Common myeloid progenitor, CD34-positive (primary cell): ENCODE data around the gene OAS1.
"Not testable (repeated sequence)": the region's sequence is repeated elsewhere in the genome, so short reads cannot be mapped to it uniquely, and the experiment has no call there.

Experiments
- CTCF ChIA-PET: fragments of 350-600 bp; sonication (Branson Sonifier 250); formaldehyde crosslinking; loops from one replicate; lab custom pipeline; 2021; ENCODE audit warnings: antibody characterized with exemption; lab: Charles Lee
- POLR2A ChIA-PET: fragments of 350-600 bp; sonication (Branson Sonifier 250); formaldehyde crosslinking; loops from one replicate; lab custom pipeline; 2021; ENCODE audit warnings: antibody characterized with exemption; lab: Charles Lee
- DNase-seq, 3 donors: peaks; one replicate each; pipeline versions ENCODE4 v3.0.0 to v3.0.0-alpha.2; 2013
- H3K27ac ChIP-seq, 2 experiments: 1 replicate in 1 of 2; 2 replicates in 1 of 2; pipeline ENCODE4 v1.7.0; 2013; ENCODE audit warnings: inconsistent platforms in 2 of 2, low read length in 2 of 2, mild to moderate bottlenecking in 2 of 2, low read depth in 1 of 2, moderate library complexity in 1 of 2; ENCODE audit not compliant: severe bottlenecking in 2 of 2, insufficient read depth in 1 of 2, poor library complexity in 1 of 2
- H3K27me3 ChIP-seq, 5 experiments: replicated peaks in 2 of 5; 1 replicate in 3 of 5; 2 replicates in 2 of 5; pipeline versions ENCODE4 v1.6.1 to v1.7.0; 2013; ENCODE audit warnings: low read length in 4 of 5, mild to moderate bottlenecking in 2 of 5, moderate library complexity in 2 of 5, inconsistent platforms in 1 of 5; ENCODE audit not compliant: insufficient read depth in 5 of 5, control insufficient read depth in 4 of 5
- H3K36me3 ChIP-seq, 4 experiments: 1 replicate in 2 of 4; 2 replicates in 2 of 4; pipeline versions ENCODE4 v1.6.1 to v1.7.0; 2013; ENCODE audit warnings: low read length in 3 of 4, control low read depth in 1 of 4, mild to moderate bottlenecking in 1 of 4; ENCODE audit not compliant: control insufficient read depth in 4 of 4, insufficient read depth in 4 of 4
- H3K4me1 ChIP-seq, 4 experiments: 1 replicate in 3 of 4; 2 replicates in 1 of 4; pipeline versions ENCODE4 v1.6.1 to v1.7.1; 2013; ENCODE audit warnings: low read length in 3 of 4, mild to moderate bottlenecking in 3 of 4, control low read depth in 1 of 4, inconsistent platforms in 1 of 4, moderate library complexity in 1 of 4; ENCODE audit not compliant: control insufficient read depth in 4 of 4, insufficient read depth in 4 of 4; ENCODE audit errors: control extremely low read depth in 1 of 4
- H3K4me3 ChIP-seq, 7 experiments: 1 replicate in 4 of 7; 2 replicates in 3 of 7; pipeline versions ENCODE4 v1.5.1 to v1.7.0; 2013; ENCODE audit warnings: mild to moderate bottlenecking in 7 of 7, low read length in 6 of 7, moderate library complexity in 6 of 7, inconsistent platforms in 2 of 7, low read depth in 2 of 7, control low read depth in 1 of 7; ENCODE audit not compliant: insufficient read depth in 4 of 7, control insufficient read depth in 1 of 7; ENCODE audit errors: extremely low read depth in 1 of 7
- H3K9me3 ChIP-seq, 5 experiments: 1 replicate in 4 of 5; 2 replicates in 1 of 5; pipeline versions ENCODE4 v1.6.1 to v1.7.1; 2013; ENCODE audit warnings: low read length in 4 of 5, mild to moderate bottlenecking in 2 of 5, inconsistent platforms in 1 of 5, low read depth in 1 of 5, moderate library complexity in 1 of 5; ENCODE audit not compliant: control insufficient read depth in 4 of 5, insufficient read depth in 2 of 5; ENCODE audit errors: control extremely low read depth in 1 of 5
- WGBS: methylation state at CpG from one replicate; pipeline ENCODE4 v1.1.5; 2013; ENCODE audit not compliant: insufficient coverage; 5-methylcytosine and 5-hydroxymethylcytosine counted together

The OAS1 gene

GRCh38 chr12:112908548-112908947 lies 1.8 kb downstream of the OAS1 start:
- Histone ChIP-seq H3K4me1 (peaks cover 7 to 32% (median 22%) of the 10 kb centered on the region in 4 experiments), H3K36me3 (peaks cover 0 to 19% (median 3%) of the 10 kb centered on the region in 4 experiments), H3K27me3 (no peaks in the 10 kb centered on the region), H3K27ac (no peak overlapping the region), H3K9me3 (peaks cover 0 to 15% (median 14%) of the 10 kb centered on the region in 5 experiments), H3K4me3 (no peak overlapping the region)
- DNase-seq = no peak
- ChIA-PET CTCF (interaction anchor here (1.1 to 1.7 kb wide), 5 partner anchors 8 to 85 kb away, joined by 3 to 4 read pairs (median 3); no protein-coding TSS in a partner anchor), POLR2A (interaction anchor here (0.6 to 2.3 kb wide), 2 partner anchors 16 to 19 kb away, joined by 3 to 5 read pairs; no protein-coding TSS in a partner anchor)
- 94% methylated on average over 12 of the region's 12 CpGs for WGBS

DNA sequence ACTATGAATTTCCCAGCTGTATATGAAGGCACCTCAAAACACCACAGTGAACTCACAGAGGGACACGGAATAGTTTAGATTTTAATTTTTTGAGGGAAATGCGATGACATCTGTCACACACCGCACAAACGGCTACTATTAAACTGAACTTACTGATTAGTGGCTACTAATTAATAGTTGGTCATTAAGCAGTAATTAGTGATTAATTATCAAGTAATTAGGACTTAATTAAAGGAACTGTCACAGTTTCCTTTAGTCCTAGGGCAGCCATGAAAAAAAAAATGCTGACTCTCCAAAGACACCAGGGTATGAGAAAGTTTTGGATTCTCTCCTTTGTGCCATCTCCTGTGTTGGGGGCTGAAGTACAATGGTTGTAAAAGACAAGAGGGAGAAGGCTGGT lies 2.9 kb downstream of the OAS1 start:
- peaks cover 0 to 19% (median 3%) of the 10 kb centered on the region in 4 experiments for H3K36me3 ChIP-seq
- H3K9me3 ChIP-seq = peaks cover 0 to 19% (median 14%) of the 10 kb centered on the region in 5 experiments
- H3K27ac ChIP-seq = no peak overlapping the region
- H3K27me3 ChIP-seq = no peaks in the 10 kb centered on the region
- WGBS = no CpG with 5 or more reads among the region's 4 CpGs
- H3K4me3 ChIP-seq = no peak overlapping the region
- CTCF ChIA-PET = interaction anchor here (1.1 kb wide), 1 partner anchor 83 kb away, joined by 3 read pairs; no protein-coding TSS in a partner anchor
- H3K4me1 ChIP-seq = peaks cover 7 to 28% (median 21%) of the 10 kb centered on the region in 4 experiments
- no peak for DNase-seq
- POLR2A ChIA-PET = no interaction called here

- peaks cover 0 to 19% (median 14%) of the 10 kb centered on the region in 5 experiments for H3K9me3 ChIP-seq
- no peak overlapping the region for H3K27ac ChIP-seq
- H3K27me3 ChIP-seq = no peaks in the 10 kb centered on the region
- H3K4me1 ChIP-seq = peaks cover 0 to 4% (median 1%) of the 10 kb centered on the region in 4 experiments
- DNase-seq = peak in 2 of 3 donors; percentile 34 to 47
- WGBS = no CpG with 5 or more reads among the region's 1 CpG
- peaks cover 2 to 36% (median 6%) of the 10 kb centered on the region in 4 experiments for H3K36me3 ChIP-seq
- CTCF ChIA-PET = no interaction called here
- no peak overlapping the region for H3K4me3 ChIP-seq
- POLR2A ChIA-PET = no interaction called here
Observed at GRCh38 chr12:112913038-112913688, 6.4 kb downstream of the OAS1 start.

- Histone ChIP-seq H3K9me3 (peaks cover 0 to 19% (median 14%) of the 10 kb centered on the region in 5 experiments), H3K36me3 (peaks cover 6 to 44% (median 9%) of the 10 kb centered on the region in 4 experiments)
- H3K27me3 ChIP-seq, H3K4me1 ChIP-seq, DNase-seq, POLR2A ChIA-PET, H3K4me3 ChIP-seq, CTCF ChIA-PET, H3K27ac ChIP-seq: not testable (repeated sequence)
- WGBS = no CpG with 5 or more reads among the region's 2 CpGs
Observed at GRCh38 chr12:112913888-112914287, 7.1 kb downstream of the OAS1 start.

GRCh38 chr12:112916270-112916669 lies 9.5 kb downstream of the OAS1 start:
- no peak overlapping the region for H3K27ac ChIP-seq
- ChIA-PET CTCF (interaction anchor here (1.1 to 1.9 kb wide), 2 partner anchors 8 to 12 kb away, joined by 3 to 5 read pairs; no protein-coding TSS in a partner anchor), POLR2A (no interaction called here)
- no peak overlapping the region for H3K4me3 ChIP-seq
- no peak for DNase-seq
- H3K27me3 ChIP-seq = no peaks in the 10 kb centered on the region
- H3K36me3 ChIP-seq = peaks cover 6 to 45% (median 11%) of the 10 kb centered on the region in 4 experiments
- 100% methylated on average over 2 of the region's 5 CpGs for WGBS
- no peaks in the 10 kb centered on the region for H3K4me1 ChIP-seq
- peaks cover 0 to 19% (median 10%) of the 10 kb centered on the region in 5 experiments for H3K9me3 ChIP-seq

DNA sequence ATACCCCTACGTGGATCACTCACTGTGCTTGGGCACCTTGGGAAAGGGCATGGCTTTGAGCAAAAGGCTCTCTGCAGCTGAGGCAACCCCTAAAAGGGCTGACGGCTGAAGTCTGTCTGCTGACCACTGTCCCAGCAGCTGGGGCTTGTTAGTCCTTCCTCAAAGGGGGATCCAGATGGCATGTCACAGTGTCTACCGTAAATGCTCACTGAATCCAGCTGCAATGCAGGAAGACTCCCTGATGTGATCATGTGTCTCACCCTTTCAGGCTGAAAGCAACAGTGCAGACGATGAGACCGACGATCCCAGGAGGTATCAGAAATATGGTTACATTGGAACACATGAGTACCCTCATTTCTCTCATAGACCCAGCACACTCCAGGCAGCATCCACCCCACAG lies 12.4 kb downstream of the OAS1 start:
- Histone ChIP-seq H3K9me3 (no peaks in the 10 kb centered on the region), H3K36me3 (peaks cover 2 to 33% (median 11%) of the 10 kb centered on the region in 4 experiments), H3K4me3 (no peak overlapping the region), H3K27me3 (no peaks in the 10 kb centered on the region), H3K27ac (no peak overlapping the region), H3K4me1 (no peaks in the 10 kb centered on the region)
- POLR2A ChIA-PET = no interaction called here
- WGBS = 97% methylated on average over 6 of the region's 6 CpGs
- DNase-seq = no peak
- CTCF ChIA-PET = interaction anchor here (0.7 to 2.9 kb wide), 2 partner anchors 12 to 73 kb away, joined by 3 to 8 read pairs; no protein-coding TSS in a partner anchor

GRCh38 chr12:112924986-112925385 lies 18.2 kb downstream of the OAS1 start:
- peak in 2 of 3 donors; percentile 41 to 59 for DNase-seq
- 16% methylated on average over 6 of the region's 7 CpGs for WGBS
- Histone ChIP-seq H3K36me3 (no peaks in the 10 kb centered on the region), H3K4me3 (peak overlapping the region in 1 of 7 experiments; percentile 38), H3K9me3 (peaks cover 0 to 4% (median 0%) of the 10 kb centered on the region in 5 experiments), H3K27me3 (no peaks in the 10 kb centered on the region), H3K4me1 (peaks cover 0 to 12% (median 7%) of the 10 kb centered on the region in 4 experiments), H3K27ac (no peak overlapping the region)
- CTCF ChIA-PET = interaction anchor here (0.6 to 1.4 kb wide), 5 partner anchors 17 to 333 kb away, joined by 3 to 4 read pairs (median 3); no protein-coding TSS in a partner anchor
- POLR2A ChIA-PET = interaction anchor here (0.7 to 1.8 kb wide), 2 partner anchors 18 to 38 kb away, joined by 4 to 5 read pairs; partner anchors contain the start of gene OAS1
